ENCODE data around the gene INPP5B.

INPP5B gene

GRCh38 chr1:37872692-37873091 lies 74.2 kb downstream of the INPP5B start:
- DNase-seq (ENCODE audit: low spot score), result no peak

- DNase-seq (ENCODE audit: low spot score), result no peak
These were observed 78.4 kb downstream of the INPP5B start for GRCh38 chr1:37868466-37868865.

GRCh38 chr1:37867784-37868183 lies 79.1 kb downstream of the INPP5B start:
- DNase-seq (ENCODE audit: low spot score), result no peak

- DNase-seq (ENCODE audit: low spot score), result no peak
These were observed 80.4 kb downstream of the INPP5B start for GRCh38 chr1:37866491-37866890.

- peak; percentile 28 for DNase-seq (ENCODE audit: low spot score)
These were observed 81.3 kb downstream of the INPP5B start for GRCh38 chr1:37865348-37866120.

- no peak for DNase-seq (ENCODE audit: low spot score)
These were observed 84.5 kb downstream of the INPP5B start for GRCh38 chr1:37862330-37862729.

- no peak for DNase-seq (ENCODE audit: low spot score)
These were observed 85.7 kb downstream of the INPP5B start for GRCh38 chr1:37861151-37861550.

- no peak for DNase-seq (ENCODE audit: low spot score)
These were observed 86.5 kb downstream of the INPP5B start for GRCh38 chr1:37860346-37860666.

- DNase-seq (ENCODE audit: low spot score), result peak; percentile 99
These were observed 87.1 kb downstream of the INPP5B start, which contains the start of gene MTF1 for GRCh38 chr1:37859507-37860345. TSS of gene MTF1 (minus strand) at chr1:37859592. CDS start at chr1:37857658, 1,934 bp downstream.

GRCh38 chr1:37858931-37859506 lies 87.8 kb downstream of the INPP5B start:
- peak; percentile 44 for DNase-seq (ENCODE audit: low spot score)

- no peak for DNase-seq (ENCODE audit: low spot score)
These were observed 92.4 kb downstream of the INPP5B start for GRCh38 chr1:37854406-37854805.

GRCh38 chr1:37853157-37853556 lies 93.7 kb downstream of the INPP5B start:
- no peak for DNase-seq (ENCODE audit: low spot score)

- peak; percentile 12 for DNase-seq (ENCODE audit: low spot score)
These were observed 95.1 kb downstream of the INPP5B start for GRCh38 chr1:37851782-37852210.

GRCh38 chr1:37851262-37851661 lies 95.6 kb downstream of the INPP5B start:
- DNase-seq (ENCODE audit: low spot score), result no peak

- no peak for DNase-seq (ENCODE audit: low spot score)
These were observed 96.4 kb downstream of the INPP5B start for GRCh38 chr1:37850352-37850955.

GRCh38 chr1:37849480-37849879 lies 97.4 kb downstream of the INPP5B start:
- no peak for DNase-seq (ENCODE audit: low spot score)

GRCh38 chr1:37846647-37847339 lies 100.1 kb downstream of the INPP5B start:
- no peak for DNase-seq (ENCODE audit: low spot score)

- DNase-seq (ENCODE audit: low spot score), result no peak
These were observed 101.1 kb downstream of the INPP5B start for GRCh38 chr1:37845786-37846185.

GRCh38 chr1:37845049-37845646 lies 101.7 kb downstream of the INPP5B start:
- DNase-seq (ENCODE audit: low spot score), result no peak

GRCh38 chr1:37844536-37844935 lies 102.3 kb downstream of the INPP5B start:
- DNase-seq (ENCODE audit: low spot score), result no peak

GRCh38 chr1:37841652-37842051 lies 105.2 kb downstream of the INPP5B start:
- DNase-seq (ENCODE audit: low spot score), result no peak

Measured in AG08395 (cell line).